GM18861 (cell line): ENCODE results near the gene UVRAG.
"Not testable (repeated sequence)": the region's sequence is repeated elsewhere in the genome, so short reads cannot be mapped to it uniquely, and the experiment has no call there.

ENCODE experiments used
- ATAC-seq: cut with Tn5 transposase; IDR thresholded peaks from one replicate; pipeline ENCODE4 v1.9.1; 2021; ENCODE audit not compliant: unreplicated experiment

UVRAG gene

DNA sequence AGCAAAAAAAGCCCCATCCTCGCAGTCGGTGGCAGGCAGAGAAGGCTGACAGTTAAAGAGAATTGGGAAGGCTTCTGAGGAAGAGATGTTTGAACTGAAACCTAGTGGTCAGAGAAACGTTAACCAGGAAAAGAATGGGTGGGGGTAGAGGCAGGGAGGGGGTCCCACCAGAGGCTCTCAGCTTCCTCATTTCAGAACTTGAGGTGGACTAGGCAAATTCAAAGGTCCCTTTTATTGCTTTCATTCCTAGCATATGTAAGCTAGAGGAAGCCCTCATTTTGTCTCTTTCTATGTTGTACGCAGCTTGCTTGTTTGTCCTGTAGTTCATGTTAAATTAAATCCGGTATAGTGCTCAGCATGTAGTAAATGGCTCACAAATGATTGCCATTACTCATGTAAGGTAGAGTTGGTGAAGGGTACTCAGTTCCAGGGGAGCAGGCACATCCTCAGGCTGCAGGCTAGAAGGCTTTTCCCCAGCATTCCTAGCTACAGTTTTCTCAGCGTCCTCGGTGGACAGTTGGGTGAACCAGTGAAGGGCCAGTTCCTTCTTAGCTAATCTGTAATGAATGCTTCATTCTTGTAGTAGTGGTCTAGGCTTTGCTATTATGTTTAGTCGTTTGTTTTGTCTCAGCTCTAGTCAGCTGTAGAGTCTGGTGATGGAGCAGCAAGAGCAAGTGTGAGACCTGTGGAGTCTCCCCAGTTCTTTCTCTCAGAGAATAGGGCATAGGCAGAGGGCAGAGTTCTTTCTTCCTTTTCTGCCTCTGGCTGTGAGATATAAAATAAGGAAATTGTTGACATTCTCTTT is 58.6 kb downstream of the UVRAG start:
- ATAC-seq = peak; percentile 57

DNA sequence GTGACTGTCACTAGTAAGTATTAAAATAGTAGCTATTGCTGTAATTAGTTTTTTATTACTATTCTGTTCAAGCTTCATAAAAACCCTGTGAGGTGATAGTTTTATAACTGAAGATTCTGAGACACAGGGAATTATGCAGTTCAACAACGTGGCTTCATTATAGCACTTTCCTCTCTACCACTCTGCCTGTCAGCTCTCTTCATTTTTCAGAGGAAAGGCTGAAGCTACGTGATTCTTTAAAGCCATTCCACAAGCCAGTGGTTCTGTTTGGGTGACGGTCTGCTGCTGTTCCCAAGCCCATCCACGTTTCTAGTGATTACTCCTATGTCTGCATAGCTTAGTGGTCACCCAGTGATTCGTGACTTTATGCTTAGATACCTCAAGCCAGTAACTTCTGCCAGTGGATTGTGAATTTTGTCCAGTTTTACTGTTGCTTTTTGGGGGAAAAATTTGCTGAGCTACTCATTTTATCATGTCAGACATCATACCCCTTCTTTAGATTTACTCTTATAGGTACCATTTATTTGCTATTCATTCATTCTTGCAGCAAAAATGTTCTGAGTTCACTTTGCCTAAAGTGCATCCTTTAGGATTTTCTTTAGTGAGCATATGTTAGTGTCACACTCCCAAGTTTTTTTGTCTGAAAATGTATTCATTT is 59.8 kb downstream of the UVRAG start:
- ATAC-seq = no peak

DNA sequence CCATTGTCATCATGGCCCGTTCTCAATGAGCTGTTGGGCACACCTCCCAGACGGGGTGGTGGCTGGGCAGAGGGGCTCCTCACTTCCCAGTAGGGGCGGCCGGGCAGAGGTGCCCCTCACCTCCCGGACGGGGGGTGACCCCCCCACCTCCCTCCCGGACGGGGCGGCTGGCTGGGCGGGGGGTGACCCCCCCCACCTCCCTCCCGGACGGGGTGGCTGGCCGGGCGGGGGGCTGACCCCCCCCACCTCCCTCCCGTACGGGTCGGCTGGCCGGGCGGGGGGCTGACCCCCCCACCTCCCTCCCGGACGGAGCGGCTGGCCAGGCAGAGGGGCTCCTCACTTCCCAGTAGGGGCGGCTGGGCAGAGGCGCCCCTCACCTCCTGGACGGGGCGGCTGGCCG is 62.3 kb downstream of the UVRAG start:
- ATAC-seq = not testable (repeated sequence)

DNA sequence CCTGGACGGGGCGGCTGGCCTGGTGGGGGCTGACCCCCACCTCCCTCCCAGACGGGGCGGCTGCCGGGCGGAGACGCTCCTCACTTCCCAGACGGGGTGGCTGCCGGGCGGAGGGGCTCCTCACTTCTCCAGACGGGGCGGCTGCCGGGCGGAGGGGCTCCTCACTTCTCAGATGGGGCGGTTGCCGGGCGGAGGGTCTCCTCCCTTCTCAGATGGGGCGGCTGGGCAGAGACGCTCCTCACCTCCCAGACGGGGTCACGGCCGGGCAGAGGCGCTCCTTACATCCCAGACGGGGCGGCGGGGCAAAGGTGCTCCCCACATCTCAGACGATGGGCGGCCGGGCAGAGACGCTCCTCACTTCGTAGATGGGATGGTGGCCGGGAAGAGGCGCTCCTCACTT is 62.9 kb downstream of the UVRAG start:
- not testable (repeated sequence) for ATAC-seq

DNA sequence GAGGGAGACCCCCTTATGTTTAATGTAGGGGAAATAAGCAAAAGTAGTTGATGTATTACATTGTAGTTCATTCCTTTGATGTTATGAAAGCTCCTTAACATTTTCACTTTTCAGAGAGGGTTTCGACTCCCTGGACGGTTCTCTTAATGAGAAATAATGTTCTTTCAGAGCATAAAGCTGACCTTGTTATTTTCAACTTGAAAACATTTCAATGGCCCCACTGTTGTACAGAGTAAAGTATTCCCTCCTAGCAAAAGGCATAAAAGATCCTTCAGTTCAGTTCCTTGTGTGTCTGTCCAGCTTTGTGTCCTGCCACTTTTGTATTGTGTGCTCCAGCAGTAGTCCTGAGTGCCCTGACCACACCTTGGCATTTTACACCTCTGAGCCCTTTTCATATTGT is 63.9 kb downstream of the UVRAG start:
- no peak for ATAC-seq

DNA sequence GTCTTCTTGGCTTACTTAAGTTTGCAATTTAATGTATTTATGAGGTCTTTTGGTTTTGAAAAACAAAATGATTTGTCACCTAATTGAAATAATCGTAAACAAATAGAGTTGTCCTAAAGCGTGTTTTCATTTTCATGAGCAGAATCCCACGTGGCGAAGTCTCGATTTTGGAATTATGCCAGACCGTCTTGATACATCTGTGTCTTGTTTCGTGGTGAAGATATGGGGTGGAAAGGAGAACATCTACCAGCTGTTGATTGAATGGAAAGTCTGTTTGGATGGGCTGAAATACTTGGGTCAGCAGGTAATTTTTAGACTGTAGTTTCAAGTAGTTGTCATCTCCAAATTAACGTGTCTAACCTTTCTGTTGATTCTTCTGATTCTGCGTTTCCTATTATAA is 64.7 kb downstream of the UVRAG start:
- no peak for ATAC-seq

DNA sequence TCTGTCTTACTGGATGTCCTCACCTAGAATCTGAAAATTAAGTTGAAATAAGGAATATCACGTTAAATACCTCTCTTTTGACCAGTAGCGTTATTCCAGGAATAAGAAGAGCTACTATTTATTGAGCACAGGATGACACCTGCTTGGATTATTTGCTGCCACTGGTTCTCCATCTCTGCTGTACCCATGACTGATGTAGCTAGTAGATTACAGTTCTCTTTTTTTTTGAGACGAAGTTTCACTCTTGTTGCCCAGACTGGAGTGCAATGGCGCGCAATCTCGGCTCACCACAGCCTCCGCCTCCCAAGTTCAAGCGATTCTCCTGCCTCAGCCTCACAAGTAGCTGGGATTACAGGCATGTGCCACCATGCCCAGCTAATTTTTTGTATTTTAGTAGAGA is 65.3 kb downstream of the UVRAG start:
- ATAC-seq = not testable (repeated sequence)

DNA sequence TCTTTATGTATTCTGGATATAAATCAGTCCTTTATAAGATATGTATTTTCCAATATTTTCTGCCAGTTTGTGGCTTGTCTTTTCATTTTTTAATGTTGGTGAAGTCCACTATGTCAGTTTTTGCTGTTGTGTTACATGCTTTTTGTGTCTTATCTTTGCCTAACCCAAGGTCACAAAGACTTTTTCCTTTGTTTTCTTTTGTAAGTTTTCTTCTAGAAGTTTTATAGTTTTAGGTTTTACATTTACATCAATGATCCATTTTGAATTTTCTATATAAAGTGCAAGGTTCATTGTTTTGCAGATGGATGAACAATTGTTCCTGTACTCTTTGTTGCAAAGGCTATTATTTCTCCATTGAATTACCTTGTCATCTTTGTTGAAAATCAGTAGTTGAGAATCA is 69.3 kb downstream of the UVRAG start:
- no peak for ATAC-seq

DNA sequence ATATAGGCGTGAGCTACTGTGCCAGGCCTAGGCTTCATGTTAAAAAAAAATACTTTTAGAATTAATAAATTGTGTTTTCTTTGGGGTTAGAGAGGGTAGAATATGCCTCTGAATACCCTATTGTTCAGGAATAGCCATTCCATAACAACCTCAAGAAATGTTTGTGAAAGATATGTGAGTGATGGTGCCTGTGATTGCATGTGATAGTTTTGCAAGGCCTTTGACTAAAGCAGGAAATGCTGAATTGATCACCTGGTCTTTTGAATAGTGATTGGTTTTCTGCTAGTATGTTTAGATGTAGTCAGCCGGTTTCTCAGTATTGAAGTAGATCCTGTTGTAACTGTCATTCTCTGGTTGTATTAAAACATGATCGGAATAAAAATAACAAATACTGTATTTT is 73.4 kb downstream of the UVRAG start:
- ATAC-seq = no peak

DNA sequence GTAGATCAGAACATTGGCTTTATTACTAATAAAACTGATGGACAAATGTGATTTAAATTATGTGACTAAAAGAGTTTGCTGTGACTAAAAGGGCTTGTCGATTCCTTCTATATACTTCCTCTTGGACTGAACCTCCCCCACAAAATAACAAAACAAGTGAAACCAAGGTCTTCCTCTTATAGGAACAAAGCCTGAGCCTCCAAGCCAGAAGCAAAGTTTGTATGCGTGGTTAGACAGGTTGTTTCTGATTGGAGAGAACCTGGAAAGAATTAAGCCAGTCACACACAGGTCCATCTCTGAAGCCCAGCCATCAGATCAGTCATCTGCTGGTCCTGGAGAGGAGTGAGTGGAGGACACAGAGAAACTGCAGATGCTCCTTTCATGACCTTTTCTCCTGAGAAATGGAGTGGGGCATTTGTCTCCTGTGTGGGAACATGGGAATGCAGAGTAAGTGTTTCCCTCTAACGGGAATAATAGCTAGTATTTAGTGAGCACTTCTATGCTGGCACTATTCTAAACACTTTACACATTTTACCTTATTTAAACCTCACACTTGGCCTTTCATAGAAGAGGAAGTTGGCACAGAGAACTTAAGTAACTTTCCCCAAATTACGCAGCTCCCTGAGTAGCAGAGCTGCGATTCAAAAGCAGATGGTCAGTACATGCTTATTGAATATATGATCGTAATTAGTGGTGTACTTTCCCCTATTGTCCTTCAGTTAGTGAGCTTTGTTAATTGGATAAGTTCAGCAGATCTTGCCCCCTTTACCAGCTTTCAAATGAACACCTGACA is 77.1 kb downstream of the UVRAG start:
- no peak for ATAC-seq

DNA sequence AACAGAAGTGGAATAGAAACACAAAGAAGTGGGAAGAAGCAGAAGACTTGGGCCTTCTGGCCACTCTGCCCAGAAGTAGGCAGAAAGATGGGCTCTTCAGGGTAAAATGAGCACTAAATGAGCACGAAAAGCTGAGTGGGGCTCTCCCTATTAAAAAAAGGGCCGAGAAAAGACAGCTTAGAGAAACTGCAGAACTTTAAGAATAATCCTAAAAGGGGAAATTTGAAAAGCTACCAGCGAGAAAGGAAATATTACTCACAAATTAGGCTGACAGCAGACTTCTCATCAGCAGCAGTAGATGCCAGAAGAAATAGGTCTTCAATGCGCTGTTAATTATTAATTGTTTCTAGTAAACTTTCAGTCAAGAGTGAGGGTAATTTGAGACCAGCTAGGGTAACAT is 78.2 kb downstream of the UVRAG start:
- ATAC-seq = no peak

DNA sequence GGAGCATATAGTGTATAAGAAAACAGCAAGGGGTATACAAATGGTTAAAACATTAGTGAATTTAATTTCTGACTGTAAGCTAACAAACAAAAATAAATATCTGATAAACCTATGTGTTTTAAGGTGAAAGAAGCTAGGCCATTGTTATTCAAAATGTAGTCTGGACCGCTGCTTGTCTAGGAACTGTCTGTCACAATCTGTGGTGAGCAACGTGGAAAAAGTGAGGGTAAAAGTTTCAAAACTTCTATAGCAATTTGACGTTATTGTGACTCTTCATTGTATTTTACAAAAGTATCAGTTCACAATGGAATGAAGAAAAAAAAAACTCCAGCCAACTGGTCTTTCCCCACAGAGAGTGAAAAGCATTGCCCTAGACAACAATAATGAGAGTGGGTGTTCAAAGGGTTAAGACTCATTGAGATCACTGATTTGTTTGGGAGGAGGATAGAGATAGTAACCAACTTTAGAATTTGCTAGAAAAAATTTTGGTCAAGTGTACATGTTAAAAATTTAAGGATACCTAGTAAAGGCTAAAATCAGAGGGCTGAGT is 79.1 kb downstream of the UVRAG start:
- ATAC-seq = no peak

DNA sequence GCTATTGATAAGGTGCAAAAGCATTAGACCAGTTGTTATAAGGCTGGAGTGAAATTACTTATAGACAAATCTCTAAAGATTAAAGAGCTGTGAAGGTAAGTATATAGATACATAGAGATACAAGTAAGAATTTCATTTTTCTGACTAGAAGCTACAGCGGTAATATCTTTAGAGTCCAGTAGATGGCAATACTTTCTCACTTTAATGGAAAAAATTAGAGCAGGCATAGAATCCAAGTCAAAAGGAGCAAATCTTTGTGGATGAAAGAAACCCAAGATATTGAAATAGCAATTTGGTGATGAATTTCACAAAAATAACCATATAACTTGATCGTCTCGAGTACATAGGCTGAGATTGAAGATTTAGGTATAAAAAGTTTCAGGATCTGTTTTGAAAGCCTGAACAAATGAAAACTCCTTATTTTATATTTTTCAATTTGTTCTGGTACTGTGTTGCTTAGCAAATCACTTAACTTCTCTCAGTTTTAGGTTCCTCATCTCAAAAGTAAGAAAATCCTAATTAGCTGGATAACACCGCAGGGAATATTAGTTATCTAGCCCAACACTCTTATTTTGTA is 81.9 kb downstream of the UVRAG start:
- ATAC-seq = no peak

DNA sequence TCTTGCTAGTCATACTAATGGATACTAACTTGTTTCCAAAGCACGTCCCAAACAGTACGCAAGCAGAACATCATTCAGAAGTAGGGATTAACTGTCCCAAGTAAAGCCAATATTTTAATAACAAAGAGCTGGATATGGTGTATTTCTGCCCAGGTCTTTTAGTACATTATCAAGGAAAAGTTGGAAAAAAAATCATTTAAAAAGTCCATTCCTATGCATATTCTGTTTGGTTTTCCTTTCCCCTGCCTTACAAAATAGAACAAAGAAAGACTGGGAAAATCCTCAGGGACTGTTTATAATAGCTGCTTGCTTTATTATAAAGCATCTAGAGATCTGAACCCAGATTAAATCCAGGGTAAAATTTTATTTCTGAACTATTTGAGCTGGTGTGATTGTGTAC is 83.9 kb downstream of the UVRAG start:
- ATAC-seq = no peak

DNA sequence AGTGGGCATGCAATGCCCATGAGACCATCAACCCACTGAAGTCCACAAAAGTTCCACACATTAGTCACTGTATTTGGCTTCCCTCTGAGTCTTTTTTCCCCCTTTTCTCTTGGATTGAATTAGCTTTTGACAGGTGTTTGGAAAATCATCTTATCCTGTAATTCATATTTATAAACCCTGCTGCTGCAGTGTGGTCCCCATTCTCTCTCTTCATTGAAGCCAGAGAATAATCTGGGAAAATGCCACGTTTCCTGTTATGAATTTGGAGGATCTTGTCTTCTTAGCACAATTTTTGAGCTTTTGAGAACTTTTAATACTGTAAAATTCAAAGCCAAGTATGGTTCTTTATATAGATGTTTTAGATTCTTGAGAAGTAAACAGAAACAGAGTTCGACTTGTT is 84.8 kb downstream of the UVRAG start:
- no peak for ATAC-seq

DNA sequence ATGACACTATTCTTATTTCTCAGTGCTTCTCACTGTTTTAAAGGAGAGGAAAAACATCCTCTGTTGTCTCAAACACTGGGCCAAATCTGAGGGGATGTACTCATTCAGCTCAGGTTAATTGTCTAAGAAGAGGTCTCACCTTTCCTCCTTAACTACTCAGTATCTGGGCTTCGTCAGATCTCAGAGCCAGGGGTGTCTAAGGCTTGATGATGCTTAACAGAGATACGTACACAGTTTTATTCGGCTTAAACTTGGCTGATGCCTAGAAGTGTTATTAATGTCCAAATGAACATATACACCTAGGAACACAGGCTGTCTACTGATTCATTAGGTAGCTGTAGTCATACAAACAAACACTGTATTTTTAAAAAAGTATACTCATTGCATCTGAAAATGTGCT is 85.8 kb downstream of the UVRAG start:
- ATAC-seq = no peak

DNA sequence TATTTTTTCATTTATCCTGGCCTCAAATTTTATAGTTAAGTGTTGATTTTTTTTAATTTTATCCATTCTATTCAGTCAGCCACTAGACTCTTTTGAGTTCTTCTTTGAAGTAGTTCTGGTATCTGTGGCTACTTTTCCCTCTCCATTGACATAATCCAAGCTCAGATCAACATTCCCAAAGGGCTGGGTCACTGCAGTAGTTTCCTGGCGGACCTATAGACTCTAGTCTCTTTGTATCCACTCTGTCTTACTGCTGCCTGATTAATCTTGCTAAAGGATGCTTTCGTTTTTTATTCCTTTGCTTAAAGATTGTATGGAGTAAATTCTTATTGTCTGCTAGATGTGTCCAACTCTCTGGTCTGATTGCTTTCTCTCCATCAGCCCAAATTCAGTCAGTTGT is 87.6 kb downstream of the UVRAG start:
- no peak for ATAC-seq

DNA sequence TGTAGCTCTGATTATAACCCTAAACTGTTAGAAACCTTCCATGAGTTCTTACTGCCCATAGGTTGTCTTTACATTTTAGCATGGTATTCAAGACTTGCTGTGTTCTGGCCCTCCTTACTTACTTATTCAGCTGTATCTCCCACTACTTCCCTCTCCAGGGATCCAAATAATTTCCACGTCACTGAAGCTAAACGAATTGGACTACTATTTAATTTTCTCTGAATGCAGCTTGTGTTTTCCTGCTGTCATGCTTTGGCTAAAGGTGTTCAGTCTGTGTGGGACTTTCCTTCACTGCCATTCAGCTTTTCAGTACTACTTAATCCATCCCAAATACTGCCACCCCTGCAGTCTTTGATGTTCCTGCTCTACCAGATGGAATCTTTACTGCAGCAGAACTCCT is 88.3 kb downstream of the UVRAG start:
- ATAC-seq = no peak

DNA sequence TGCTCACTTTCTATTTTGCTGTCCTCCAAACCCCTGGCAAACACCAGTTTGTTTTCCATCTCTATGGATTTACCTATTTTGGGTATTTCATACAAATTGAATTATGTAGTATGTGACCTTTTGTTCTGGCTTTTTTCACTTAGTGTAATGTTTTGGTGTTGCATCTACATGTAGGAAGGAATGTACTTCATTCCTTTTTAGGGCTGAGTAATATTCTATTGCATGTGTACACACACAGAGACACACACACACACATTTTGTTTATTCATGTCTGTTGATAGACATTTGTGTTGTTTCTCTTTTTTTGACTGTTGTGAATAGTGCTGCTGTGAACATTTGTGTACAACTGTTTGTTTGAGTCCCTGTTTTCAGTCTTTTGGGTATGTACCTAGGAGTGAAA is 90.4 kb downstream of the UVRAG start:
- ATAC-seq = no peak

DNA sequence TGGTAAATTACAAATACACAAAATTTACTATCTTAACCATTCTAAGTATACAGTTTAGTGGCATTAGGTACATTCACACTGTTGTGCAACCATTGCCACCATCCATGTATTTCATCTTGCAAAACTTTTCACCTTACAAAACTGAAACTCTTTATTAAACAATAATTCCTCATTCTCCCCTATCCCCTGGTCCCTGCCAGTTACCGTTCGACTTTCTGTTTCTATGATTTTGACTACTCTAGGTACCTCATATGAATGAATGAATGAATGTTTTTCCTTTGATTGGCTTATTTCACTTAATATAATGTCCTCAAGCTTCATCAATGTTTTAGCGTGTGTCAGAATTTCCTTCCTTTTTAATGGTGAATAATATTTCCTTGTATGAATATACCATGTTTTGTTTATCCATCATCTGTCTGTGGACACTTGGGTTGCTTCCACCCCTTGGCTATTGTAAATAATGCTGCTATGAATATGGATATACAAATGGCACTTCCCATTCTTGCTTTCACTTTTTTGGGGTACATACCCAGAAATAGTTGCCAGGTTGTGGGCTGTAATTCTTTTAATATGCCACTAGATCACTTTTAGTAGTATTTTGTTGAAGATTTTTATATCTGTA is 93.0 kb downstream of the UVRAG start:
- no peak for ATAC-seq
